Measurements from ENCODE around the gene ZNF831.
A peak's percentile ranks its signal among the peaks of the same experiment; 100 is the strongest.

DNA sequence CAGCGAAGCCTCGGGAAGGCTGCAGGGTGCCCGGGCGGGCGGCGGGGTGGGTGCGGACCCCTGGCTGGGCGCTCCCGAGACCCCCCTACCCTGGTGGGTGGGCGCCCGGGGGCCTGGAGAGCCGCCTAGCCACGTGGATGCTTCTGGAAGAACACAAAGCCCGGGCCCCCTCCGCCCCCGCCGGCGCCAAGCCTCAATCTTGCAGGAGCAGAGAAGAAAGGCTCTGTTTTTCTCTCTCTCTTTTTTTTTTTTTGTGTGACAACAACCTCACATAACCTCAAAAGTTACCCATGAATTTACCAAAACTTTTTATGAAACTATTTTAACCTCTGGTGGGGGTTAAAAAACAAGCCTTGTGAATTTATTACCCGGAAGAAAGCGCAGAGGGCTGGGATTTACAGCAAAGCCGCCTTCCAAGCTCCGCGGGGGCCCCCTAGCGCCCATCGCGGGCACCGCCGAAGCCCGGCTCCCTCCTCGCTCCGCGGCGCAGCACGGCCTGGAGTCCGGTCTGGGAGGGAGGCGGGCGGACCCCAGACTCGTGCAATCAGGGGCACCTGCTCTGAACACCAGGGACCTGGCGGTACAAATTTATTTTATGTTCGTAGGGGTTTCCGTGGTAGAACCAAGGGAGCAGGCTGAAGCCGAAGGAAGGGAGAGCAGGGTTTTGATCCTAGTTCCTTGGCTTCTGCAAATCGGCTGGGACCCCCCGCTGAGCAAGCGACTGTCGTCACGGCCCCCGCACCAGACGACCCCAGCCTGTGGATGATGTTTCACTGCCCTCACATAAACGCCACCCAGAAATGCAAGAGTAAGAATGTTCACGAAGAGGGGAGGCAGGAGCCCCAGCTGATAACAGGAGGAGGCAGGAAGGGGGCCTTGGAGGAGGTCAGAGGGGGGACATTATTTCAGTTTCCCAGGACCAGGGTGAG is 58.9 kb downstream of the ZNF831 start:
- TF ChIP-seq, protein P1, sequence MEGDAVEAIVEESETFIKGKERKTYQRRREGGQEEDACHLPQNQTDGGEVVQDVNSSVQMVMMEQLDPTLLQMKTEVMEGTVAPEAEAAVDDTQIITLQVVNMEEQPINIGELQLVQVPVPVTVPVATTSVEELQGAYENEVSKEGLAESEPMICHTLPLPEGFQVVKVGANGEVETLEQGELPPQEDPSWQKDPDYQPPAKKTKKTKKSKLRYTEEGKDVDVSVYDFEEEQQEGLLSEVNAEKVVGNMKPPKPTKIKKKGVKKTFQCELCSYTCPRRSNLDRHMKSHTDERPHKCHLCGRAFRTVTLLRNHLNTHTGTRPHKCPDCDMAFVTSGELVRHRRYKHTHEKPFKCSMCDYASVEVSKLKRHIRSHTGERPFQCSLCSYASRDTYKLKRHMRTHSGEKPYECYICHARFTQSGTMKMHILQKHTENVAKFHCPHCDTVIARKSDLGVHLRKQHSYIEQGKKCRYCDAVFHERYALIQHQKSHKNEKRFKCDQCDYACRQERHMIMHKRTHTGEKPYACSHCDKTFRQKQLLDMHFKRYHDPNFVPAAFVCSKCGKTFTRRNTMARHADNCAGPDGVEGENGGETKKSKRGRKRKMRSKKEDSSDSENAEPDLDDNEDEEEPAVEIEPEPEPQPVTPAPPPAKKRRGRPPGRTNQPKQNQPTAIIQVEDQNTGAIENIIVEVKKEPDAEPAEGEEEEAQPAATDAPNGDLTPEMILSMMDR (IDR thresholded peaks at IDR 0.05): peak; percentile 63 to 92 (median 76)
- TF ChIP-seq POLR2A (IDR thresholded peaks at IDR 0.05): no peak
